ENCODE measurements around the gene MAPK8. TPM values are rescaled to one million over a fixed set of nuclear protein-coding genes. Genes with fewer than 3 reads are reported as not detected.
A peak's percentile ranks its signal among the peaks of the same experiment; 100 is the strongest.

MAPK8 gene
- total RNA-seq, 4 donors from 2014 or later, result 35.3 to 61.9 (median 42.5) TPM

DNA sequence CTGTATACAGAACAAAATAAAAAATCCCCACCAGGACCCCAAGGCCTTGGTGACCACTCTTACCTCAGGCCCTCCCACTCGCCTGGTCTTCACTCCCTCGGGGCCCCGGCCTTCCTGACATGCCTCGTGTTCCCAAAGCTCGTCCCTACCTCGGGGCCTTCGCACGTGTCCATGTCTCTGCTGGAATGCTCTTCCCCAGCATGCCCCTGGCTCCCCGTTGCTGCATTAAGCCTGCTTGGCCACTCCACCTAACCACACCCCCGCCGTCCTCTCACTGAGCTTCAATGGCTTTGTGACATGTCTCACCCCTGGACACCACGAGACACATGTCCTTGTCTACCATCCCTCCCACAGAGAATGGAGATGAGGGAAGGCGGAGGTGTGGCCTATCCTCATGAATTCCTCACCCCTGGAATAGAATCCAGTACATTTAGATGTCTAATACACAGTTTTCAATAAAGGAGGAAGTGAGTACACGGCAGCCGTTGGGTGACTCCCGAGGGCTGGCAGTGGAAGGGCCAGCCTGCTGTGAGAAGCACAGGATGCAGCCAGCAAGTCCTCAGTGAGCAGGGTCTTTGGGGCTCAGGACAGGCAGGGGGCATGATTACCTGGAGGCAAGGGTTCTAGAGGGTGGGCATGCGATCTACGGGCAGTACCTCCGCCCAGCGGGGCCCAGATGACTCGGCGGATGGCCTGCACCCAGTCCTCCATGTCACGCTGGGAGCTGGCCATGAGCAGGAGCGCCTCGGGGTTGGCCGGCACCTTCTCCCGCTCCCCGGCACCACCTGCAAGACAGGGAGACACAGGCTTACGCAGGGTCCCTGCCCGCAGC lies 172.7 kb downstream of the MAPK8 start:
- Histone ChIP-seq H3K27me3 (peaks cover 10% of the 10 kb centered on the region), H3K4me3 (no peak overlapping the region), H3K9me3 (no peaks in the 10 kb centered on the region), H3K27ac (no peak overlapping the region), H3K36me3 (no peaks in the 10 kb centered on the region), H3K4me1 (no peaks in the 10 kb centered on the region)
- 79% methylated on average over 22 of the region's 30 CpGs for WGBS
- no peak for DNase-seq (ENCODE audit: low spot score in 2 of 2)
- TF ChIP-seq POLR2A (IDR thresholded peaks at IDR 0.05), result no peak
- no peak for TF ChIP-seq EP300 (IDR thresholded peaks at IDR 0.05)
- TF ChIP-seq POLR2AphosphoS5 (IDR thresholded peaks at IDR 0.05), result no peak
- no peak for TF ChIP-seq CTCF (IDR thresholded peaks at IDR 0.05)

DNA sequence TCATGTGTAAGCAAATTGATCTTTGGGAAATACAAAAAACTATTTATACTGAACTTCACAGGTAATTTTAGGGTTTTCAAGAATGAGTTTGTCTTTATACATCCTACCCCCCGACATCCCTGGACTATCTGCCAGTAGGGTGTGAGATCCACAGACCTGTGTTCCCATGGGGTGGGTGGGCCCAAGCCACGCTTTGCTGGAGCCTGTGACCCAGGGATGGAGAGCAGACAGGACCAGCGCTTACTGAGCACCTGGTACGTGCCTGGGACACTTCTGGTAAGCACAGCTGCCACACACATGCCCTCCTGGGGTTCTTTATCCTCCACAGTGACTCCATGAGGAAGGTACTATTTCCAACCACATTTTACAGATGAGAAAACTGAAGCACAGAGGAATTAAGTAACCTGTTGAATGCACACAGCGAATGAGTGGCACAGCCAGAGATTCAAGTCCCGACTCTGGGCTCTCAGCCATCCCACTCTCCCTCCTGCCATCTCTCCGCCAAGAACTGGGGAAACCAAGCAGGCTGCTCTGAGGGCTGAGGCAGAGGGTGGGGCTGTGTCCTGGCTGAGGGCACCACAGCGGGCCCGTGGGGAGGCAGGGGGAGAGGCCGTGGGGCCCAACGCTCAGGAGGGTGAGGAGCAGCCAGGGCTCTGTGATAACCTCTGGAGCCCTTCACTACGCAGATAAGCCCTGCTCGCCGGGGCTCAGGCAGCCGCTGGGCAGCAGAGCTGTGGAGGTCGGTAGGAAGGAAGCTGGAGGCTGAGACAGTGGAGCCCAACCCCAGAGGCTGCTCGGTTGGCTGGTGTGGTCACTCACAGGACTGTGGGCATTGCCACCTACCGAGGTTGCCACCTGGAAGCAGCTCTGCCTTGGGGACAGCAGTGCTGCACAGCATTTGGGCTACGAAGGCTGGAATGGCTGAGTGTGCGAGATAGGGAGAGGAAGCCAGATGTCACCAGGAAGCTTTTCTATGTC lies 174.2 kb downstream of the MAPK8 start:
- no peaks in the 10 kb centered on the region for H3K4me1 ChIP-seq
- H3K27ac ChIP-seq, result no peak overlapping the region
- no peak for TF ChIP-seq CTCF (IDR thresholded peaks at IDR 0.05)
- TF ChIP-seq POLR2AphosphoS5 (IDR thresholded peaks at IDR 0.05), result no peak
- TF ChIP-seq EP300 (IDR thresholded peaks at IDR 0.05), result no peak
- no peak for TF ChIP-seq POLR2A (IDR thresholded peaks at IDR 0.05)
- 56% methylated on average over 15 of the region's 20 CpGs for WGBS
- no peak overlapping the region for H3K4me3 ChIP-seq
- peaks cover 10% of the 10 kb centered on the region for H3K27me3 ChIP-seq
- no peaks in the 10 kb centered on the region for H3K9me3 ChIP-seq
- DNase-seq (ENCODE audit: low spot score in 2 of 2), result peak in 1 of 2 donors; percentile 67
- no peaks in the 10 kb centered on the region for H3K36me3 ChIP-seq

- Histone ChIP-seq H3K27ac (no peak overlapping the region), H3K9me3 (no peaks in the 10 kb centered on the region), H3K27me3 (peaks cover 10% of the 10 kb centered on the region), H3K4me1 (no peaks in the 10 kb centered on the region), H3K4me3 (no peak overlapping the region), H3K36me3 (no peaks in the 10 kb centered on the region)
- TF ChIP-seq CTCF (IDR thresholded peaks at IDR 0.05) (no peak), EP300 (IDR thresholded peaks at IDR 0.05) (no peak), POLR2AphosphoS5 (IDR thresholded peaks at IDR 0.05) (no peak), POLR2A (IDR thresholded peaks at IDR 0.05) (no peak)
- DNase-seq (ENCODE audit: low spot score in 2 of 2), result no peak
- 76% methylated on average over 2 of the region's 2 CpGs for WGBS
These were observed 174.9 kb downstream of the MAPK8 start for GRCh38 chr10:48481385-48481784.

- Histone ChIP-seq H3K4me1 (no peaks in the 10 kb centered on the region), H3K4me3 (no peak overlapping the region), H3K27ac (no peak overlapping the region), H3K9me3 (no peaks in the 10 kb centered on the region), H3K36me3 (no peaks in the 10 kb centered on the region), H3K27me3 (peaks cover 10% of the 10 kb centered on the region)
- no peak for DNase-seq (ENCODE audit: low spot score in 2 of 2)
- no peak for TF ChIP-seq CTCF (IDR thresholded peaks at IDR 0.05)
- no peak for TF ChIP-seq POLR2AphosphoS5 (IDR thresholded peaks at IDR 0.05)
- TF ChIP-seq POLR2A (IDR thresholded peaks at IDR 0.05), result no peak
- TF ChIP-seq EP300 (IDR thresholded peaks at IDR 0.05), result no peak
- WGBS, result 67% methylated on average over 3 of the region's 3 CpGs
These were observed 175.7 kb downstream of the MAPK8 start for GRCh38 chr10:48482207-48482606.

DNA sequence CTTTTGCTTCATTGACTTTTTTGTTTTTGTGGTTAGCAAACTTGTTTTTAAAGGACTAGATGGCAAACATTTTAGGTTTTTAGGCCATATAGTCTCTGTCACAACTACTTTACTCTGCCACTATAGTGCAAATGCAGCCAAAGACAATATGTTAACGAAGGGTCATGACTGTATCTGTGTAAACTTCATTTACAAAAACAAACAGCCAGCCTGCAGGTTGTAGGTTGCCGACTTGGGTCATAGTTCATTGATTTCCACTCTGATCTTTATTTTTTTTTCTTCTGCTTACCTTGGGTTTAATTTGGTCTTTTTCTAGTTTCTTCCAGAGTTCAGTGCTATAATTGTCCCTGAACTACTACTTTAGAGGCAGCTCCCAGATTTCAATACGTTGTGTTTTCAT lies 178.4 kb downstream of the MAPK8 start:
- H3K4me3 ChIP-seq, result no peak overlapping the region
- no peak overlapping the region for H3K27ac ChIP-seq
- no peaks in the 10 kb centered on the region for H3K4me1 ChIP-seq
- no peaks in the 10 kb centered on the region for H3K36me3 ChIP-seq
- WGBS, result 85% methylated on average over 3 of the region's 3 CpGs
- H3K27me3 ChIP-seq, result peaks cover 6% of the 10 kb centered on the region
- H3K9me3 ChIP-seq, result no peaks in the 10 kb centered on the region
- TF ChIP-seq POLR2AphosphoS5 (IDR thresholded peaks at IDR 0.05) (no peak), POLR2A (IDR thresholded peaks at IDR 0.05) (no peak), CTCF (IDR thresholded peaks at IDR 0.05) (no peak), EP300 (IDR thresholded peaks at IDR 0.05) (no peak)
- no peak for DNase-seq (ENCODE audit: low spot score in 2 of 2)

Measured in suprapubic skin (tissue), 4 donors.